ENCODE measurements around the gene ALS2CL. TPM values are rescaled to one million over a fixed set of nuclear protein-coding genes. Genes with fewer than 3 reads are reported as not detected.

ALS2CL gene
- polyA plus RNA-seq, 2 of the 4 experiments (the other 2 are of a cell fraction), result 2.3 to 4.0 TPM

- TF ChIP-seq POLR2AphosphoS2 (conservative IDR thresholded peaks at IDR 0.05; ENCODE audit: low read length), result no peak
- TF ChIP-seq ZC3H11A (IDR thresholded peaks at IDR 0.05), result no peak
- no peak for TF ChIP-seq MAX (IDR thresholded peaks at IDR 0.05)
Observed at GRCh38 chr3:46668591-46668990, 24.9 kb downstream of the ALS2CL start (continued).

GRCh38 chr3:46668116-46668515, 25.4 kb downstream of the ALS2CL start:
- TF ChIP-seq HOXB13 (CRISPR knock-in tag; IDR thresholded peaks at IDR 0.05; ENCODE audit: low read depth), result no peak
- TF ChIP-seq CHD2 (IDR thresholded peaks at IDR 0.05; ENCODE audit: low read length, partially characterized antibody), result no peak
- TF ChIP-seq ATOH8 (CRISPR knock-in tag; IDR thresholded peaks at IDR 0.05; ENCODE audit: low read depth), result no peak
- no peak for TF ChIP-seq MAZ (IDR thresholded peaks at IDR 0.05; ENCODE audit: borderline replicate concordance, low read depth, low read length)
- no peak for TF ChIP-seq JUN (IDR thresholded peaks at IDR 0.05)
- TF ChIP-seq ESRRA (IDR thresholded peaks at IDR 0.05; ENCODE audit: borderline replicate concordance, low read length), result no peak
- TF ChIP-seq RFX5 (IDR thresholded peaks at IDR 0.05), result no peak
- no peak for TF ChIP-seq CTCF (IDR thresholded peaks at IDR 0.05)
- TF ChIP-seq TP53 (CRISPR knock-in tag; IDR thresholded peaks at IDR 0.05), result no peak
- no peak for TF ChIP-seq MYC (IDR thresholded peaks at IDR 0.05; ENCODE audit: borderline replicate concordance, low read length)
- no peak for TF ChIP-seq HEYL (CRISPR knock-in tag; IDR thresholded peaks at IDR 0.05)
- no peak for TF ChIP-seq HOXB5 (CRISPR knock-in tag; IDR thresholded peaks at IDR 0.05)
- TF ChIP-seq NPAS2 (CRISPR knock-in tag; IDR thresholded peaks at IDR 0.05; ENCODE audit: borderline replicate concordance), result no peak
- TF ChIP-seq FOXS1 (CRISPR knock-in tag; IDR thresholded peaks at IDR 0.05), result no peak
- H3K4me2 ChIP-seq, result no peak overlapping the region
- ChIA-PET CTCF (no interaction called here), POLR2A (no interaction called here)
- FAIRE-seq, result no peak
- no peak overlapping the region for H3K4me3 ChIP-seq
- WGBS (ENCODE audit: missing lambda C conversion rate), result 69% methylated on average over 6 of the region's 8 CpGs
- no peaks in the 10 kb centered on the region for H3K4me1 ChIP-seq
- no peak overlapping the region for H3K27ac ChIP-seq
- ATAC-seq, result no peak
- H3K9me3 ChIP-seq, result no peaks in the 10 kb centered on the region
- DNase-seq (ENCODE audit: low read depth in 1 of 2, low spot score in 1 of 2), result no peak

GRCh38 chr3:46667657-46668056, 25.8 kb downstream of the ALS2CL start:
- ChIA-PET POLR2A (no interaction called here), CTCF (no interaction called here)
- Histone ChIP-seq H3K4me1 (no peaks in the 10 kb centered on the region), H3K9me3 (no peaks in the 10 kb centered on the region), H3K4me2 (no peak overlapping the region), H3K4me3 (no peak overlapping the region), H3K27ac (no peak overlapping the region)
- WGBS (ENCODE audit: missing lambda C conversion rate), result 92% methylated on average over 4 of the region's 9 CpGs
- FAIRE-seq (no peak), ATAC-seq (no peak), DNase-seq (ENCODE audit: low read depth in 1 of 2, low spot score in 1 of 2) (no peak)
- TF ChIP-seq RFX5 (IDR thresholded peaks at IDR 0.05) (no peak), FOSB (CRISPR knock-in tag; IDR thresholded peaks at IDR 0.05) (no peak), ZNF302 (CRISPR knock-in tag; IDR thresholded peaks at IDR 0.05) (no peak), HMGXB4 (CRISPR knock-in tag; IDR thresholded peaks at IDR 0.05; ENCODE audit: borderline replicate concordance) (no peak), PHF8 (IDR thresholded peaks at IDR 0.05; ENCODE audit: borderline replicate concordance, low read depth) (no peak), REST (IDR thresholded peaks at IDR 0.05) (no peak), HEYL (CRISPR knock-in tag; IDR thresholded peaks at IDR 0.05) (no peak), ELK1 (IDR thresholded peaks at IDR 0.05; ENCODE audit: low read depth, low read length) (no peak), NPAS2 (CRISPR knock-in tag; IDR thresholded peaks at IDR 0.05; ENCODE audit: borderline replicate concordance) (no peak), GATA3 (IDR thresholded peaks at IDR 0.05; ENCODE audit: borderline replicate concordance) (no peak), HOXB13 (CRISPR knock-in tag; IDR thresholded peaks at IDR 0.05; ENCODE audit: low read depth) (no peak), ZFP36 (IDR thresholded peaks at IDR 0.05; ENCODE audit: borderline replicate concordance, partially characterized antibody) (no peak), EHMT2 (IDR thresholded peaks at IDR 0.05; ENCODE audit: low read depth) (no peak), ZC3H11A (IDR thresholded peaks at IDR 0.05) (no peak)
